Endometrium (tissue), 2 donors: ENCODE measurements around the gene ZNF22.

Experiments used
- FAIRE-seq: peaks from 2 replicates; lab custom pipeline; 2012; peaks lifted over from hg19 to GRCh38; lab: Jason Lieb, UNC
- donor health status: control.
- donor health status: control.

Gene ZNF22

DNA sequence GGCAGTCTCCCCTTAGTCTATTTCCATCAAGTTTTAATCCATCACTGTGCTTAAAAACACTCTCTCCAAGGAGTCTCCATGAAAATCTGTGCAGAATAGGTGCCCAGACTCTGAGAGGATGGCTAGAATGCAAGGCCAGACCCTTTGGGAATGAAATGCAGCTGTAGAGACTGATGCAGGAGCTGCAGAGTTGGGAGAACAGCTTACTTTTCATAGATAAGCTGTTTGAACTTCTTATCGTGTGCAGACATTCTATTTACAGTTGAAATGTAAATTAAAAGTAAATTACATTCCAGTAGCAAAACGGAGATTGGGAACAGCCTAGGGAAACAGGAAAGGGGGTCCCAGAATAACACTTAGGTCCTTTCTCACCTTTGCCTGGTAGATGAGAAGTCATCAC lies 14.9 kb downstream of the ZNF22 start:
- FAIRE-seq, result no peak

DNA sequence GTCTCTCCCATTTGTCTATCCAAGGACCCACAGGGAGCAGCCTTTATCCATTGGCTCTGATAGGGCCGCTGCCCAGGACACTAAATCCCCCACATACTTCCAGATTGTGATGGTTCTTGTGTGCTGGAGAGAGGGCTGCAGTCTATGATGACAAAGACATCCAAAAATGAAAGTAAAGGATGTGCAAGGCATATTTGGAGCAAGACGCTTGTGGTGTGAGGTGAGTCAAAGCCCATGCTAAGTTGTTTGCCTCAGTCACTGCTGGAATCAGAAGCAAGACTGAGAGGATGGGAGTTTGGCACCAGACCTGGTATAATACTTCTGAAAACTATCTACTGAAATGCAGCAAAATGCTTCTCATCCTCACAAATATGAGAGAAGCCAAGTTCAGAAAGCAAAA lies 22.7 kb downstream of the ZNF22 start:
- no peak for FAIRE-seq

DNA sequence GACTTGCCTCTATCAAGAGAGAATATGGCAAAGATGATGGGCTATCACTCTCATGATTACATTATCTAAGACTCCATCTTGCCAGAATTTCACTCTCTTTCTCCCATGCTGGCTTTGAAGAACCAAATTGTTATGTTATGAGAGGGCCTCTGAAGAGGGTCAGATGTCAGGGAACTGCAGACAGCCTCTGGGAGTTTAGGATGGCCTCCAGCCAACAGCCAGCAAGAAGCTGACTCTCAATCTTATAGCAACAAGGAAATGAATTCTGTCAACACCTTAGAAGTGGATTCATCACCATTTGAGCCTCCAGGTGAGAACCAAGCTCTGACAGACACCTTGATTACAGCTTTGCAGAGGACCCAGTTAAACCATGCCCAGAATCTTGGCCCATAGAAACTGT lies 33.6 kb downstream of the ZNF22 start:
- no peak for FAIRE-seq

DNA sequence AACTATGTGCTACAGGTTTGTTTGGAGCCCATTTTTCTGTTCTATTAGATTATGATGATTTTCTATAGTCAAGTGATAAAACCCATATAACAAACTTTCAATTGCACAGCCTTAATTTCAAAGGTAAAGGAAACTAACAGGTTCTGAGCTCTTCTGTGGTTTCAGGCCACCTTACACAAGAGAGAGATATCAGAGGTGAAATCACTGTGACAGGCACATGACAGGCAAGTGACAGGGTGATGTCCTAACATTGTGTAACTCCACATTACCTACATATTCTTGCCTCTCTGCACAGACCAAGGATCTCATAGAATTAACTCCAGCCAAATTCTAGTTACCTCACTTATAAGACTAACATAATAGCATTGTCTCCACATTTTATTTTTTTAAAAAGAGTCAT lies 35.0 kb downstream of the ZNF22 start:
- FAIRE-seq, result no peak

DNA sequence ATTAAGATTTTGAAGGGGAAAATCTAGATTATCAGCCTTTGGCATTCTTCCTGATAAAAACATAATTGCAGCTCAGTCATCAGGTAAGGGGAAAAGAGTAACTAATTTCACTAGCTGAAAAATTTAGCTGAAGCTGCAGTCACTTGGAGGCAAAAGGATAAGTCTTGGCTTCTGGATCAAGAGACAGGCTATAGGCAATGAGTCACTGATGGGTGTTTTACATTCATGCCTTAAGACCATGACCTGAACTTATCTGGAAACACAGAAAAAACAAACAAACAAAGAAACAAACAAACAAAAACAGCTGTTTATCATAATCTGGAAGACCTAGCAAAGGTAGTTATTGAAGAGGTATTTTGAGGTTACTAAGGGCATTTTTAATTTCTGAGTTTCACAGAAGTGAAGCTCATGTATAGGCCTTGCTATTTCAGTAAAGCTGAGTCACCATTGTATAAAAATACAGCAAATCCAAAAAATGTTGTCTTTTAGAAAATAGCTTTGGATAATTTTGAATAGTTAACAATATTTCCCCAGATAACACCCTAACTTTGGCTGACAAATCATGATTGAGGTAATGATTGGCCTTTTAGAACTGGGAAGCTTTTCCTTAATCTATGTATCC lies 40.3 kb downstream of the ZNF22 start:
- no peak for FAIRE-seq

DNA sequence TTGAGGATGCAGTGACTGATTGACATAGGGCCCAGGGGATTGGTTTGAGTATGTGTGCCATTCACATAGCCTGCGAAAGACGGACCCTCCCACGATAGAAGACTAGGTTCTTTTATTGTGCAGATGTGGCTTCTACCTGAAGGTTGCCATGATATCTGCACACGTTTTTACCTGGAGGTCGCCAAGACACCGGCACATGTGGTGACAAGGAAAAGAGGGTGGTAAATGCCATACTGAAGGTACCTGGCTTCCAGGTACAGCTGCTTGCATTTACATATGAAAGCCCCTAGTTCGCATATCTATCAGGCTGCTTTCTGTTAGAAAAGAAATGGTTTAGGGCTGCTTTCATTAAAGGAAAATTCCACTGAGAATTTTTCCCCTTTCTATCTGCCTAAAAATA lies 43.6 kb downstream of the ZNF22 start:
- no peak for FAIRE-seq

DNA sequence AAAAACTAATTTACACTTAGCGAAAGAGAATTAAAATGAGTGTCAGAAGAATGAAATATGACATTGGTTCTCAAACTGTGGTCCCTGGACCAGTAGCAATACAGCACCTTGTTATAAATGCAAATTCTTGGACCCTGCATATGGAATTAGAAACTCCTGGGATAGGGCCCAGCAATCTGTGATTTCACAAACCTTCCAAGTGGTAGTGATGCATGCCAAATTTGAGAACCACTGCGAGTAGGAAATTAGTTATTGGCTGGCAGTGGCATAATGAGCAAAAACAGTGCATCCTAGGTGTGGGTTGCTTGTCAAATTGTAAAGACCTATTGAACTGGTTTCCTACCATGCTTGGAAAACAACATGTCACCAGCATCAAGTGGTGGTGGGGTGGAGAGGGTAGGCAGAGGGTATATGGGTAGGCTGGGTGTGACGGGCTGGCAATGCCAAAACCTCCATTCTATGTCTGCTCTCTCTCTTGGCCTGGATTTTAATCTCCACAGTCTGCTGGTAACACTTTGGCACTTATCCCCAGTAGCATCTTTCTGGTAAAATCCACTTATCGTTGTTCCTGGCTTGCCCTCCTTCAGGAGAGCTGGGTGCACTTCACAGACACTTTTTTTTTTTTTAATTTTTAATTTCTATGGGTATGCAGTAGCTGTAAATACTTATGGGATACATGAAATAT lies 50.0 kb downstream of the ZNF22 start:
- no peak for FAIRE-seq

DNA sequence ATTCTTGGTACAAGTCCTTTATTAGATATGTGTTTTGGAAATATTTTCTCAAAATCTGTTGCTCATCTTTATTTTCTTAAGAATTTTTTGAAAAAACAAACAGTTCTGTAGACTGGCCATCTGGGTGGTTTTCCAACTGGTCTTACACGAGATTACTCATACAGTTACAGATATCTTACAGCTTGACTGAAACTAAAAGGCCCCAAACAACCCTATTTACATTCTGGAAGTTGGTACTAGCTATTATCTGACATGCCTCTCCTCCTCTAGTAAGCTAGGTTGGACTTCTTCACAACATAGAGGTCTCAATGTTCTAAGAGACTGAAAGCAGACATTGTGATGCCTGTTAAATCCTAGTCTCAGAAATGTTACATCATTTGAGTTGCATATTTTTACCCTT lies 52.0 kb downstream of the ZNF22 start:
- FAIRE-seq, result no peak

DNA sequence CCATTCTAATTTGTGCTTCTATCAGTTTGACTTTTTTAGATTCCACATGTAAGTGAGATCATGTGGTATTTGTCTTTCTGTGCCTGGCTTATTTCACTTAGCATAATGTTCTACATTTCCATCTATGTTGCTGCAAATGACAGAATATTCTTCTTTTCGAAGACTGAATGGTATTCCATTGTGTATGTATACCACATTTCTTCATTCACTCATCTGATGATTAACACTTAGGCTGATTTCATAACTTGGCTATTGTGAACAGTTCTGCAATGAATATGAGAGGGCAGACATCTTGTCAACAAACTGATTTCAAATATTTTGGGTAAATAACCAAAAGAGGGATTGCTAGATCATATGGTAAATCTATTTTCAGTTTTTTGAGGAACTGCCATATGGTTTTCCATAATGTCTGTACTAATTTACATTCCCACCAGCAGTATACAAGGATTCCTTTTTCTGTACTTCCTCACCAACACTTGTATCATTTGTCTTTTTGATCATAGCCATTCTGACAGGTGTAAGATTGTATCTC lies 52.9 kb downstream of the ZNF22 start:
- FAIRE-seq, result no peak
